ENCODE data around the gene ANKS1B.

The ANKS1B gene

GRCh38 chr12:99926511-99927169 lies 58.1 kb downstream of the ANKS1B start:
- Histone ChIP-seq H3K4me2 (ENCODE audit: low read length) (no peak overlapping the region), H3K9me3 (ENCODE audit: low read length) (no peaks in the 10 kb centered on the region)

GRCh38 chr12:99920353-99920960 lies 64.3 kb downstream of the ANKS1B start:
- H3K36me3 ChIP-seq (ENCODE audit: insufficient read depth, low read length), result no peaks in the 10 kb centered on the region
- no peak overlapping the region for H3K27ac ChIP-seq (ENCODE audit: low read depth, low read length, poor library complexity, severe bottlenecking)
- H3K4me2 ChIP-seq (ENCODE audit: low read length), result no peak overlapping the region
- H3K4me1 ChIP-seq (ENCODE audit: insufficient read depth, low read length, severe bottlenecking), result no peaks in the 10 kb centered on the region
- no peak overlapping the region for H2AFZ ChIP-seq (ENCODE audit: low read length)
- H3K27me3 ChIP-seq (ENCODE audit: insufficient read depth, low read length), result no peaks in the 10 kb centered on the region
- TF ChIP-seq, protein P1, sequence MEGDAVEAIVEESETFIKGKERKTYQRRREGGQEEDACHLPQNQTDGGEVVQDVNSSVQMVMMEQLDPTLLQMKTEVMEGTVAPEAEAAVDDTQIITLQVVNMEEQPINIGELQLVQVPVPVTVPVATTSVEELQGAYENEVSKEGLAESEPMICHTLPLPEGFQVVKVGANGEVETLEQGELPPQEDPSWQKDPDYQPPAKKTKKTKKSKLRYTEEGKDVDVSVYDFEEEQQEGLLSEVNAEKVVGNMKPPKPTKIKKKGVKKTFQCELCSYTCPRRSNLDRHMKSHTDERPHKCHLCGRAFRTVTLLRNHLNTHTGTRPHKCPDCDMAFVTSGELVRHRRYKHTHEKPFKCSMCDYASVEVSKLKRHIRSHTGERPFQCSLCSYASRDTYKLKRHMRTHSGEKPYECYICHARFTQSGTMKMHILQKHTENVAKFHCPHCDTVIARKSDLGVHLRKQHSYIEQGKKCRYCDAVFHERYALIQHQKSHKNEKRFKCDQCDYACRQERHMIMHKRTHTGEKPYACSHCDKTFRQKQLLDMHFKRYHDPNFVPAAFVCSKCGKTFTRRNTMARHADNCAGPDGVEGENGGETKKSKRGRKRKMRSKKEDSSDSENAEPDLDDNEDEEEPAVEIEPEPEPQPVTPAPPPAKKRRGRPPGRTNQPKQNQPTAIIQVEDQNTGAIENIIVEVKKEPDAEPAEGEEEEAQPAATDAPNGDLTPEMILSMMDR (IDR thresholded peaks at IDR 0.05; ENCODE audit: low read length), result no peak
- TF ChIP-seq EZH2 (IDR thresholded peaks at IDR 0.05; ENCODE audit: borderline replicate concordance, low read length), result no peak
- no peak overlapping the region for H3K9ac ChIP-seq (ENCODE audit: low read length)
- no peak overlapping the region for H3K4me3 ChIP-seq (ENCODE audit: low read depth, low read length, poor library complexity, severe bottlenecking)
- H3F3A ChIP-seq (ENCODE audit: insufficient read depth, low read length), result no peaks in the 10 kb centered on the region
- no peaks in the 10 kb centered on the region for H4K20me1 ChIP-seq (ENCODE audit: insufficient read depth, low read length)
- H3K9me3 ChIP-seq (ENCODE audit: low read length), result no peaks in the 10 kb centered on the region
- H3K79me2 ChIP-seq (ENCODE audit: insufficient read depth, low read length), result no peaks in the 10 kb centered on the region
- no peaks in the 10 kb centered on the region for H3K9me2 ChIP-seq (ENCODE audit: low read depth, low read length)

More at GRCh38 chr12:99926511-99927169, 58.1 kb downstream of the ANKS1B start:
- Histone ChIP-seq H3K27me3 (ENCODE audit: insufficient read depth, low read length) (no peaks in the 10 kb centered on the region), H3K9ac (ENCODE audit: low read length) (no peak overlapping the region), H2AFZ (ENCODE audit: low read length) (no peak overlapping the region), H3K27ac (ENCODE audit: low read depth, low read length, poor library complexity, severe bottlenecking) (no peak overlapping the region), H3K9me2 (ENCODE audit: low read depth, low read length) (no peaks in the 10 kb centered on the region), H3K79me2 (ENCODE audit: insufficient read depth, low read length) (no peaks in the 10 kb centered on the region), H4K20me1 (ENCODE audit: insufficient read depth, low read length) (no peaks in the 10 kb centered on the region), H3K4me3 (ENCODE audit: low read depth, low read length, poor library complexity, severe bottlenecking) (no peak overlapping the region), H3K4me1 (ENCODE audit: insufficient read depth, low read length, severe bottlenecking) (no peaks in the 10 kb centered on the region), H3K36me3 (ENCODE audit: insufficient read depth, low read length) (no peaks in the 10 kb centered on the region), H3F3A (ENCODE audit: insufficient read depth, low read length) (no peaks in the 10 kb centered on the region)
- TF ChIP-seq, protein P1 (IDR thresholded peaks at IDR 0.05; ENCODE audit: low read length), result no peak
- TF ChIP-seq EZH2 (IDR thresholded peaks at IDR 0.05; ENCODE audit: borderline replicate concordance, low read length), result no peak

DNA sequence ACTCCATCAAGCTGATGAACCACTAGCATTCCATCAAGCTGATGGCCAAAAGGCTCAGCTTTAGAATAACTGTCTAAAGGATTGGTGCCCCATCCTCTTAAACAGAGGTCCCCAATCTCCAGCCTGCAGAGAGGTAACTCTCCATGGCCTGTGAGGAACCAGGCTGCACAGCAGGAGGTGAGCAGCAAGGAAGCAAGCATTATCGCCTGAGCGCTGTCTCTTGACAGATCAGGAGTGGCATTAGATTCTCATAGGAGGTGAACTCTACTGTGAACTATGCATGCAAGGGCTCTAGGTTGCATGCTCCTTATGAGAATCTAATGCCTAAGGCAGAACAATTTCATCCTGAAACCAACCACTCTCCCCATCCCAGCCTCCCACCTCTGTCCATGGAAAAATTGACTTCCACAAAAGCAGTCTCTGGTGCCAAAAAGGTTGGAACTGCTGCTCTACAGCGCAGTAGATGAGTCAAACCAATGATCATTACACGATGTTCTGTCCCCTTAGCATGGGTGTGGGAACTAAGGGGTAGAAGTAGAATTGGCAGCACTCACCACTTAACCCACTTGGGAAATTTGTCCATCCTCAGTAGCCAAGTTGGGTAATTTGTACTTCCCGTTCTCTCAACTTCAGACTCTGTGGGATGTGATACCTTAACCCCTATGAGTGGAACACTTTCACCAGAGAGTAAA lies 66.9 kb downstream of the ANKS1B start:
- Histone ChIP-seq H3F3A (ENCODE audit: insufficient read depth, low read length) (no peaks in the 10 kb centered on the region), H3K36me3 (ENCODE audit: insufficient read depth, low read length) (no peaks in the 10 kb centered on the region), H4K20me1 (ENCODE audit: insufficient read depth, low read length) (no peaks in the 10 kb centered on the region), H3K4me1 (ENCODE audit: insufficient read depth, low read length, severe bottlenecking) (no peaks in the 10 kb centered on the region), H3K79me2 (ENCODE audit: insufficient read depth, low read length) (no peaks in the 10 kb centered on the region), H3K27me3 (ENCODE audit: insufficient read depth, low read length) (no peaks in the 10 kb centered on the region), H3K27ac (ENCODE audit: low read depth, low read length, poor library complexity, severe bottlenecking) (no peak overlapping the region), H2AFZ (ENCODE audit: low read length) (no peak overlapping the region), H3K9me2 (ENCODE audit: low read depth, low read length) (no peaks in the 10 kb centered on the region), H3K9ac (ENCODE audit: low read length) (no peak overlapping the region), H3K4me3 (ENCODE audit: low read depth, low read length, poor library complexity, severe bottlenecking) (no peak overlapping the region), H3K9me3 (ENCODE audit: low read length) (no peaks in the 10 kb centered on the region), H3K4me2 (ENCODE audit: low read length) (no peak overlapping the region)
- TF ChIP-seq, protein P1 (IDR thresholded peaks at IDR 0.05; ENCODE audit: low read length), result no peak
- TF ChIP-seq EZH2 (IDR thresholded peaks at IDR 0.05; ENCODE audit: borderline replicate concordance, low read length), result no peak

All from OCI-LY1 (cell line).